HG02852 (cell line): ENCODE data around the gene RBPMS2.

Experiments used
- ATAC-seq: cut with Tn5 transposase; IDR thresholded peaks from one replicate; pipeline ENCODE4 v1.9.1; 2021; ENCODE audit warnings: mild to moderate bottlenecking, moderate library complexity; ENCODE audit not compliant: unreplicated experiment

RBPMS2 gene

GRCh38 chr15:64696481-64696880 is 78.9 kb downstream of the RBPMS2 start:
- ATAC-seq: no peak

- ATAC-seq: no peak
Observed at GRCh38 chr15:64695561-64695992, 79.8 kb downstream of the RBPMS2 start.

- ATAC-seq: no peak
Observed at GRCh38 chr15:64694816-64695215, 80.6 kb downstream of the RBPMS2 start.

GRCh38 chr15:64693134-64693533 is 82.3 kb downstream of the RBPMS2 start:
- ATAC-seq: no peak

GRCh38 chr15:64691896-64692565 is 83.4 kb downstream of the RBPMS2 start:
- no peak for ATAC-seq

- no peak for ATAC-seq
Observed at GRCh38 chr15:64690578-64691296, 84.7 kb downstream of the RBPMS2 start.

- no peak for ATAC-seq
Observed at GRCh38 chr15:64690008-64690407, 85.4 kb downstream of the RBPMS2 start.
